Vagina (tissue), 2 donors: ENCODE results near the gene TMEM229A.

ENCODE experiments used
- CTCF ChIP-seq, 3 experiments: fragments of 450-650 bp in 2 of 3; fragments of 200-600 bp in 1 of 3; sonication (generic) in 1 of 3; IDR thresholded peaks; one replicate each; pipeline ENCODE4 v1.5.1; 2017 to 2019; ENCODE audit warnings: antibody characterized with exemption in 3 of 3, mild to moderate bottlenecking in 2 of 3, moderate library complexity in 2 of 3
- POLR2A ChIP-seq, 2 donors: fragments of 450-650 bp; IDR thresholded peaks; one replicate each; pipeline ENCODE4 v1.6.1; 2017; ENCODE audit warnings: antibody characterized with exemption in 2 of 2, mild to moderate bottlenecking in 2 of 2, moderate library complexity in 2 of 2
- POLR2AphosphoS5 ChIP-seq, 2 donors: sonication (generic); formaldehyde crosslinking; IDR thresholded peaks; one replicate each; pipeline ENCODE4 v1.9.0; 2017; ENCODE audit warnings: antibody characterized with exemption in 2 of 2, mild to moderate bottlenecking in 2 of 2, low read depth in 1 of 2; ENCODE audit not compliant: insufficient read depth in 1 of 2

GRCh38 chr7:123995617-123996326 is 37.1 kb downstream of the TMEM229A start:
- TF ChIP-seq CTCF (IDR thresholded peaks at IDR 0.05) (no peak), POLR2A (IDR thresholded peaks at IDR 0.05) (no peak), POLR2AphosphoS5 (IDR thresholded peaks at IDR 0.05; ENCODE audit: insufficient read depth in 1 of 2, low read depth in 1 of 2) (no peak)
